HEK293T (cell line): ENCODE measurements around the gene PRRC2B.

Experiments
- BHLHE40 ChIP-seq: fragments of 450-650 bp; IDR thresholded peaks from 2 replicates; pipeline ENCODE4 v1.6.1; 2016; ENCODE audit warnings: mild to moderate bottlenecking, moderate library complexity, borderline replicate concordance
- CTBP1 ChIP-seq: fragments of 450-650 bp; IDR thresholded peaks from 2 replicates; pipeline ENCODE4 v1.6.1; 2016; ENCODE audit warnings: borderline replicate concordance
- FOXK2 ChIP-seq: fragments of 450-650 bp; IDR thresholded peaks from 2 replicates; pipeline ENCODE4 v1.6.1; 2016; ENCODE audit warnings: mild to moderate bottlenecking
- SP1 ChIP-seq: fragments of 450-650 bp; IDR thresholded peaks from 2 replicates; pipeline ENCODE4 v1.6.1; 2017
- SUZ12 ChIP-seq: fragments of 450-650 bp; IDR thresholded peaks from 2 replicates; pipeline ENCODE4 v1.6.1; 2016; ENCODE audit warnings: mild to moderate bottlenecking
- TARDBP ChIP-seq: fragments of 450-650 bp; IDR thresholded peaks from 2 replicates; pipeline ENCODE4 v1.6.1; 2016

GRCh38 chr9:131491001-131491710 lies 97.3 kb downstream of the PRRC2B start:
- no peak for TF ChIP-seq TARDBP
- no peak for TF ChIP-seq CTBP1
- TF ChIP-seq SUZ12, result no peak
- no peak for TF ChIP-seq SP1
- no peak for TF ChIP-seq BHLHE40
- no peak for TF ChIP-seq FOXK2
